ENCODE data around the gene ANXA1. TPM values are rescaled to one million over a fixed set of nuclear protein-coding genes. Genes with fewer than 3 reads are reported as not detected.

The ANXA1 gene
- total RNA-seq, 1 donor from 2014 or later, result 261 TPM

DNA sequence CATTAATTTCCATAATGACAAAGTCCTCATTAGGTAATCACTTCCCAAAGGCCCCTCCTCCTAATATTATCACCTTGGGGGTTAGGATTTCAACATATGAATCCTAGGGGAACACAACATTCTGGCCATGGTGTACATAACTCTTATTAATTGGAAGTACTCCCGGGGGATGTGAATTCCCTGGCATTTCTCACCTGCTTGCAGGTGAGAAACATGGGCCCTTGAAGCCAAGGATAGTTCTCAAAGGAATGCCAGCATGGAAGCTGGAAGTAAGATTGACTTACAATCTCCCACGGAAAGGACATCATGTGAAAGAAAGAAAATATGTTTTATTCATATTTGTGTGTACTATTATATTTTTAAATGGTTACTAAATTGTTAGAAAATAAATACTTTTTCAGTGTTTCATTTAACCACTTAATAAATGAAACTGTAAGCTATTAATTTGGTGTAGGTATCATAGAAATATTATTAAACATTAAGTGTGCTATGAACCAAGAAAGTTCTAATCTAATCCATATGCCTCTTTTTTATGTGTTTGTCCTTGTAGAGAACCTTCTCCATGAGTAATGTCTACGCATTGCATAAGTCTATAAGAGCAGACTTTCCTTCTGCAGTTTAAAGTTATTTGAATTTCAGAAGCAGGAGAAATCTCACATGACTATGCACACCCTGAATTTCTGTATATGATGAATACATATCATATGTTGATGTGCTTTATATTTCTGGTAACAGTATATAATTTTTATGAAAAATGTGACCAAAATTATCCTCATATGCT, 59.4 kb downstream of the ANXA1 start:
- H3K4me3 ChIP-seq, result no peak overlapping the region
- TF ChIP-seq CTCF (IDR thresholded peaks at IDR 0.05), result no peak
- H3K36me3 ChIP-seq, result no peaks in the 10 kb centered on the region
- H3K9me3 ChIP-seq, result no peaks in the 10 kb centered on the region
- H3K27ac ChIP-seq, result no peak overlapping the region
- intact Hi-C loops (cut with DNase I), result no loop called here
- DNase-seq (ENCODE audit: low spot score in 2 of 2), result no peak
- H3K4me1 ChIP-seq, result no peaks in the 10 kb centered on the region
- H3K27me3 ChIP-seq, result no peaks in the 10 kb centered on the region

DNA sequence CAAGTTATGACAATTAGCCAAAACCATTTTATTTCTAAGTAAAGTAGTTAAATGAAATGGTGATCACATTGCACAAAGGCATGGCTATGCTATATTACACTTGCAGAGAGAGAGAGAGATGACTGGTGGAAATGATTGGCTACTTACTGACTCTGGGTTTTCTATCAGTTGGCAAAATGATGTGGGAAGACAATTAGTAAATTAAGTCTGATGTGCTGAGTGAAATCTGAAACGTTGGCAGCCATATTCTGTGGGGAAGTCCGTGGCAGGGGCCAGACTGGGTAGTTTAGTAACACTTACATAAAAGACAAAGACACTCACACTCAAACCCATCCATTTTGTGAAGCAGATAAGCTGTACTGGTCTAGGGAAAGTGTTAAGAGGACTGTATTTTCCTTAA, 61.6 kb downstream of the ANXA1 start:
- Histone ChIP-seq H3K9me3 (no peaks in the 10 kb centered on the region), H3K36me3 (no peaks in the 10 kb centered on the region), H3K4me1 (no peaks in the 10 kb centered on the region), H3K27ac (no peak overlapping the region), H3K27me3 (no peaks in the 10 kb centered on the region), H3K4me3 (no peak overlapping the region)
- intact Hi-C loops (cut with DNase I), result no loop called here
- TF ChIP-seq CTCF (IDR thresholded peaks at IDR 0.05), result no peak
- no peak for DNase-seq (ENCODE audit: low spot score in 2 of 2)

- DNase-seq (ENCODE audit: low spot score in 2 of 2), result no peak
- no peaks in the 10 kb centered on the region for H3K9me3 ChIP-seq
- H3K27ac ChIP-seq, result no peak overlapping the region
- H3K4me3 ChIP-seq, result no peak overlapping the region
- TF ChIP-seq CTCF (IDR thresholded peaks at IDR 0.05), result no peak
- H3K4me1 ChIP-seq, result no peaks in the 10 kb centered on the region
- H3K36me3 ChIP-seq, result no peaks in the 10 kb centered on the region
- H3K27me3 ChIP-seq, result no peaks in the 10 kb centered on the region
- intact Hi-C loops (cut with DNase I), result no loop called here
These were observed 63.6 kb downstream of the ANXA1 start for GRCh38 chr9:73215249-73215648.

DNA sequence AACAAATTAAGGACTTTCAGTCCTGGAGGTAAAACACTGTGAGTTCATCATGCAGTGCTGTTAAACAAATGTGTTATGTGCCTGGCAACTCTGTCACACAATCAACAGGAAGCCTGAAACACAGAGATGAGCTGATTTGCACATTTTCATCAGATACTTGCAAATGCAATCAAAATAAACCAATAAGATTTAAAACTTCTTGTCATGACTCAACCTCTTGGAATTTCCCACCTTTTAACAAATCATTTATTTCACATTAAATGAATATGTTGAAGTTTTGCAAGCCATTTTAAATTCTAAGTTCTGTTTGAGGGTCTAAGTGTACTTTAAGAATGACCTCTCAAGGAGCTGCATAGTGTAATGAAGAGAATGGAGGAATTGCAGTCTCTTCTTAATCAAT, 64.4 kb downstream of the ANXA1 start:
- intact Hi-C loops (cut with DNase I), result no loop called here
- TF ChIP-seq CTCF (IDR thresholded peaks at IDR 0.05), result no peak
- Histone ChIP-seq H3K27me3 (no peaks in the 10 kb centered on the region), H3K27ac (no peak overlapping the region), H3K36me3 (no peaks in the 10 kb centered on the region), H3K9me3 (no peaks in the 10 kb centered on the region), H3K4me3 (no peak overlapping the region), H3K4me1 (no peaks in the 10 kb centered on the region)
- DNase-seq (ENCODE audit: low spot score in 2 of 2), result no peak

Other genes starting within 250 kb of the ANXA1 start
- gene ALDH1A1, start 198.8 kb upstream of the ANXA1 start, total RNA-seq, result 43.9 TPM